Left cardiac atrium (tissue), 4 donors: ENCODE results near the gene ETS2. TPM values are rescaled to one million over a fixed set of nuclear protein-coding genes. Genes with fewer than 3 reads are reported as not detected.

ENCODE experiments used
- ATAC-seq, 2 donors: fragments of 200-7000 bp; cut with Tn5 transposase; one replicate each; pipeline ENCODE4 v1.9.1; 2020; ENCODE audit warnings: mild to moderate bottlenecking in 2 of 2, moderate library complexity in 2 of 2
- DNase-seq: peaks from one replicate; pipeline ENCODE4 v3.0.0-alpha.2; 2020
- intact Hi-C, 2 donors: fragments of 100-400 bp; cut with DNase I; formaldehyde crosslinking; loops; one replicate each; pipeline versions ENCODE4 v1.14.1 to v1.15.1; 2022 to 2023
- total RNA-seq, 2 donors: library from RNA; stranded (reverse); fragmentation: NEBNext Ultra II Directional; extraction: Animal tissue kit (Norgen Biotek cat#: 25700); gene quantifications; one replicate each; pipeline ENCODE4 v1.2.1, GENCODE V29; 2021
- donor health status: DM: no; HTN: yes; CAD: no.
- donor health status: DM: no; HTN: yes; CAD: no; lungs with severe emphysema.
- donor health status: DM: yes; HTN: yes; CAD: no.
- donor health status: Dilated cardiomyopathy.

ETS2 gene
- total RNA-seq, 2 donors from 2014 or later: 48.7 to 114 TPM

DNA sequence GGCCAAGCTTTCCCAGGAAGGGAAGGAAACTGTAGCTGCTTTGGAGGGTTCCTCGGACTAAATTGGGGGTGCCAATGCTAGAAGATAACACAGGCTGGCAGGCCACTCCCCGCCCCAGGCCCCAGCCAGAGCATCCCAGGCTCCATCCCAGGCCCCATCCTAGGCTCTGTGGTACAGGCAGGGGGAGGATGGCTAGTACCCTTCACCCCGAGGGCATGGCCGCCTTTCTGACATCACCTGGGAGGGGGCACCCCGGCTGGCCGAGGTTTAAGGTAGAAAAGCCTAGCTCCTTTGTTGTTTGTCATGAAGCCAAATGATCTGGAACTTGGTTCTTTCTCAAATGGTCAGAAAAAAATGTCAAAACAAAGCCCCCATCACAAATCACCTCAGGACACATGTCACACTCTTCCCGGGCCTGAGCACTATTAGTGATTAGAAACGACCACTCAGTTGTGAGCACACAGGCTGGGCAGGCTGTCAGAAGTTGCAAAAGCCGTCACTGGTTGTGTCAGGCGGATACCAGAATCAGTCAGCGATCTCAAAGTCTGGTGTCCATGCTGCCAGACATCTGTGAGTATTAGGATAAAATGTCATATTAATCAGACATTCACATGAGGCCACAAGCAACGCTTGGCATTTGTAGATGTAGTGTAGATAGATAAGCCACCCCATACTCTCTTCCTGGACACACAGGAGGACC is 31.0 kb upstream of the ETS2 start:
- DNase-seq: no peak
- no peak for ATAC-seq
- intact Hi-C loops: no loop called here

- DNase-seq (no peak), ATAC-seq (no peak)
- intact Hi-C loops: no loop called here
These were observed 30.0 kb upstream of the ETS2 start for GRCh38 chr21:38775733-38776132.

DNA sequence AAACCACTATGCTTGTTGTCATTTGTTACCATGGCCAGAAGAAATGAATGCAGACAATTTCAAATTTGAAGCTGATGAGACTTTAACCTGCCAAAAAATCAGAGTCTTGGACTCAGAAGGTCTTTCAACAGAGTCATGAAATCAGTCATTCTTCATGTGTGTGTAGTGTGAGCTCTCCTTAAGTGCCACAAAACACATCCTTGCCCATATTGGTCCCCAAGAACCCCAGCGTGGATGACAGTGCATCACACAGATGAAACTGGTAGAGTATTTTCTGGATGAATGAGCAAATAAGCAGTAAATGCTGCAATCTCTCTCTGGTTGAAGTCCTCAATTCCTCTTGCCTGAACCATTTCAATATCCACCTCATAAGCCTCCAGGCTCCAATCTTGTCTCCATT is 28.7 kb upstream of the ETS2 start:
- intact Hi-C loops: no loop called here
- DNase-seq: no peak
- ATAC-seq: no peak

- intact Hi-C loops: no loop called here
- DNase-seq (no peak), ATAC-seq (no peak)
These were observed 28.2 kb upstream of the ETS2 start for GRCh38 chr21:38777531-38777930.

DNA sequence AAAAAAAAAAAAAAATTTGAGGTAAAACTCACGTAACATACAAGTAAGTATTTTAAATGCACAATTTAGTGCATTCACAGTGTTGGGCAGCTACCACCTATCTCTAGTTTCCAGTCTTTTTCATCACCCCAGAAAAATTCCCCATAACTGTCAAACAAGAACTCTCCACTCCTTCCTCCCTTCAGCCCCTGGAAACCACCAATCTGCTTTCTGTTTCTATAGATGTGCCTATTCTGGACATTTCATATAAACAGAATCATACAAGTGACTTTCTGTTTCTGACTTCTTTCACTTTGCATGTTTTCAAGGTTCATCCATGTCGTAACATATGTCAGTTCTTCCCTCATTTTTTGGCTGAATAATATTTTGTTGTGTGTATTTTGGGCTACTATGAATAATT is 24.9 kb upstream of the ETS2 start:
- DNase-seq (no peak), ATAC-seq (no peak)
- intact Hi-C loops: no loop called here

GRCh38 chr21:38784458-38785266 is 21.1 kb upstream of the ETS2 start:
- intact Hi-C loops: no loop called here
- ATAC-seq (no peak), DNase-seq (no peak)

DNA sequence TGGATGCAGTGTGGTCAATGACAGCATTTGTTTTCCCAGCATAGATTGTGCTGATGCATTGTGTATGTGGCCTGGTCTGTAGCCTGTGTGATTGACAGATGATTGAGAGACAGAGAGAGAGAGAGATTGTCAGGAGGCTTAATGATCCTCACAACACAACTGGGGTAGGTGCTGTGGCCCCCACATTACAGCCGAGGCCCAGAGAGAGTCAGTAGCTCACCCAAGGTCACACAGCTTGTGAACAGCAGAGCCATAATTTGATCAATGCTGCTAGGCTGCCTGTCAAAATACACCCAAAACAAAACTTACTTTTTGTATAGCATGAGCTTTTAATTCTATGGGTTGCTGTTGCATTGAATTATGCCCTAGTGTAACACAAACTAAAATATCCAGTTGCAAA is 20.2 kb upstream of the ETS2 start:
- ATAC-seq (no peak), DNase-seq (no peak)
- intact Hi-C loops: no loop called here

DNA sequence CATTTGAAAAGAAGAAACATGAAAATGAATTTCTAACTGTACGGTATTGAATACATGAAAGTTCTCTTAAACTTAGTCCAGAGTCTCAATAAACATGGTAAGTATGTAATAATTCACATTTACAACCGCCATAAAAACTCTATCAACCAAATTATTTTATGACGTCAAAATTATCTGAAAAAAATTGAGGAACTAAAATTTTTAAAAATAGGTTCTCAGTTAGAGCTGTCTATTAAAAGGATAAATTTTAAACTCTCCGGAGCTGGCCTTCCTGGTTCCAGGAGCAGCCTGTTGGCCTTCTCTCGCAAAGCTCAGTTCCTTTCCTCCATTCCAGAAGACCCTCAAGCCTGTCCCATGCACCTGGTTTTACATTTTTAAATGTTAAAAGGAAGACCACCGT is 18.7 kb upstream of the ETS2 start:
- intact Hi-C loops: no loop called here
- DNase-seq (no peak), ATAC-seq (no peak)

GRCh38 chr21:38787461-38788274 is 18.1 kb upstream of the ETS2 start:
- ATAC-seq: peak in 1 of 2 donors; percentile 45
- intact Hi-C loops: no loop called here
- no peak for DNase-seq

- no peak for ATAC-seq
- intact Hi-C loops: no loop called here
- DNase-seq: no peak
These were observed 17.3 kb upstream of the ETS2 start for GRCh38 chr21:38788275-38788905.

- intact Hi-C loops: no loop called here
- ATAC-seq: no peak
- DNase-seq: no peak
These were observed 16.5 kb upstream of the ETS2 start for GRCh38 chr21:38789275-38789674.

GRCh38 chr21:38790059-38790458 is 15.7 kb upstream of the ETS2 start:
- ATAC-seq (no peak), DNase-seq (no peak)
- intact Hi-C loops: no loop called here

DNA sequence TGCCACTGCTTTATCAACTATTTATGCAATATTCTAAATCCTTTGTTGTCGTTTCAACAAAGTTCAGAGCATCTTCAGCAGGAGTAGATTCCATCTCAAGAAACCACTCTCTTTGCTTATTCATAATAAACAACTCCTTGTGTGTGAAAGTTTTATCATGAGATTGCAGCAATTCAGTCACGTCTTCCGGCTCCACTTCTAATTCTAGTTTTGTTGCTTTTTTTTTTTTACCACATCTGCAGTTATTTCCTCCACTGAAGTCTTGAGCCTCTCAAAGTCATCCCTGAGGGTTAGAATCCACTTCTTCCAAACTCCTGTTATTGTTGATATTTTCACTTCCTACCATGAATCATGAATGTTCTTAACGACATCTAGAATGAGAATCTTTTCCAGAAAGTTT is 14.8 kb upstream of the ETS2 start:
- ATAC-seq (no peak), DNase-seq (no peak)
- intact Hi-C loops: no loop called here

DNA sequence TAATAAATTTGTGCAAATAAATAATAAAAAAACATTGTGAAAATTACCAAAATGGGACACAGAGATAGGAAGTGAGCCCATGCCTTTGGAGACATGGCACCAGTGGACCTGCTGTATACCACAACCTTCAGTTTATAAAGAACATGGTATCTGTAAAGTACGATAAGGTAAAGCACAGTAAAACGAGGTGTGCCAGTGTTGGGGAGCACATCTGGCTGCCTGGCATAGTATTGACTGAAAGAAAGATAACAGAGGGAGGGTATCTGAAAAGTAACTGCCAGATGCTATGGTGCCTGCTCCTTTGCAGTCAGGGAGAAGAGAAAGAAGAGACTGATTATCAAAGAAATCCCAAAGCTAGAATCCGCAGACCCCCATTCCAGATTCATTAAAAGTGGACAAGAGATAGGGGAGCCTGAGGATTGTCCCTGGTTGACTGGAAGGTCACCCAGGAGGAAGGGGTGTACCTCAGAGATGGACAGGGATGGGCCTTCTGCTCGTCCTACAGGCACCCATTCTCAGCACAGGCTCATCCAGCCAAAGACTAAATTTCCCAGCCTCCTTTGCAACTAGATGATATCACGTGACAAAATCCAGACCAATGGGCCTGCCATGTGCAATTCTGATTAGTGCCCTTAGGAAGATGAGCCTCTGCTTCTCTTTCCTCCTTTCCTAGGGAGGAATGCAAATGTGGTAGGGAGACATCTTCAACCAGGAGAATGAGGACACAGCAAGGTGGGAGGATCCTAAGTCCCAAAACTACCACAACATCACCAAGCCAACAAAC is 12.9 kb upstream of the ETS2 start:
- intact Hi-C loops: no loop called here
- ATAC-seq (no peak), DNase-seq (no peak)

DNA sequence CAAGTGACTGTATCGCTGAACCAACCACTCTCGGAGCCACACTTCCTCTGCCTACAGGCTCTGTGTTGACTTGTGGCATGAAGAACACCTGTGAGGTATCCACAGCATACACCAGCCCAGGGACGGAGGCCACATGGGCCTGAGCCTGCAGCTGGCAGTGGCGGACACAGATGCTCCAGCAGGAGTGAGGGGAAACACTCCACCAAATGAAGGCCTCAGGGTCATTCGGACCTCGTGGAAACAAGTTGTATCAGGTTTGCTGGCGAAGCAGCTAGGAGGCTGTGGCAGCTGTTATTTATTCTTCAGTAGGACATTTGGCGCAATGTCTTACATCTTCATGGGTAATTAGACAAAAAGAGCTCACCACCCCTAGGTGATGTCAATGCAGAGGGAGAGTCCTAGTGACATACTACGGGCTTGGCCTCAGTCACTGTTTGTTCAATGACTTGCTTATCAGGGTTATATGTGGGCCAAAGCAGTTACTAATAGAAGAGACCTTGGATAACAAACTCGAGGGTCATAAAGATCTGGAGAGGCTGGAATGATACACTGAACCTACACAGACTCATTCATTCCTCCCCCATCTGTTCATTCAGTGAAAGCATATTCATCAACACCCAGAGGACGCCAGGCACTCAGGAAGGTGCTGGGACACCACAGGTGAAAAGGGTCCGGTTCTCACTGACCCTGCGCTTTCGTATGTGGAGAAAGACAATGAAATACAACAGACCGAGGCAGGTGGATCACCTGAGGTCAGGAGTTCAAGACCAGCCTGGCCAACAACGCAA is 11.6 kb upstream of the ETS2 start:
- intact Hi-C loops: no loop called here
- ATAC-seq: no peak
- no peak for DNase-seq

GRCh38 chr21:38794978-38795377 is 10.8 kb upstream of the ETS2 start:
- intact Hi-C loops: loop anchor here in 1 of 2 donors (5.0 kb wide), 1 partner anchor 327 kb away; no protein-coding TSS in a partner anchor
- ATAC-seq (no peak), DNase-seq (no peak)

GRCh38 chr21:38795475-38795874 is 10.3 kb upstream of the ETS2 start:
- intact Hi-C loops: loop anchor here in 1 of 2 donors (5.0 kb wide), 1 partner anchor 327 kb away; no protein-coding TSS in a partner anchor
- ATAC-seq: no peak
- no peak for DNase-seq

- DNase-seq: no peak
- intact Hi-C loops: loop anchor here in 1 of 2 donors (5.0 kb wide), 1 partner anchor 326 kb away; no protein-coding TSS in a partner anchor
These were observed 9.3 kb upstream of the ETS2 start for GRCh38 chr21:38796424-38796823.

More at GRCh38 chr21:38796424-38796823, 9.3 kb upstream of the ETS2 start:
- ATAC-seq: no peak
